Measurements from ENCODE around the gene SLX4IP. TPM values are rescaled to one million over a fixed set of nuclear protein-coding genes. Genes with fewer than 3 reads are reported as not detected.

The SLX4IP gene
- total and polyA plus RNA-seq, 2 of the 13 experiments (the other 11 are each of a cell fraction or from before 2014, with no cell fraction given) = 3.6 to 7.3 TPM

DNA sequence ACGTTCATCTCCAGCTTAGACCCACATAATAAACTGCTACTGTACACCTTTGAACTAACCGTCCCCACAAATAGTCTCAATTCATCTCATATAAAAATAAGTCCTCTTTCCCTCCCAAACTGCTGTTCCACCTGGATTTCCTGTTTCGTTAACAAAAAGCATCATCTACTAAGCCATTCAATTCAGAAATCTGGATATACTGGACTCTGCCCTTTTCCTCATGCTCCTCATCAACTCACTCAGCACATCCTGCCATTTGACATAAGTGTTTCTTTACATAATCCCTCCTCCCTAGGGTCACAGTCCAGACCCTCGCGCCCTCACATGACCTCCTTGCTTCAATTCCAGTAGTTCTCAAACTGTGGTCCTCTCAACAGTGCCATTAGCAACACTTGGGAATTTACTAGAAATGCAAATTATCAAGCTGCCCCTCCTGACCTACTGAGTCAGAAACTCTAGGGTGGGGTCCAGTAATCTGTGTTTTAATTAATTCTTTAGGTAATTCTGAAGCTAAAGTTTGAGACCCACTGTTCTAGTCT lies 5.6 kb upstream of the SLX4IP start (continued):
- TF ChIP-seq ZFX (CRISPR knock-in tag; IDR thresholded peaks at IDR 0.05; ENCODE audit: low read depth) (no peak), ELF3 (CRISPR knock-in tag; IDR thresholded peaks at IDR 0.05) (peak; percentile 59; the same call in 1 of the 2 replicates), HHEX (CRISPR knock-in tag; IDR thresholded peaks at IDR 0.05) (no peak), CBX2 (IDR thresholded peaks at IDR 0.05; ENCODE audit: low read depth, low read length) (no peak), CBX2 (CRISPR knock-in tag; IDR thresholded peaks at IDR 0.05; ENCODE audit: low read depth) (no peak), ZNF720 (CRISPR knock-in tag; IDR thresholded peaks at IDR 0.05) (no peak), SAP130 (CRISPR knock-in tag; IDR thresholded peaks at IDR 0.05; ENCODE audit: low read depth) (peak; percentile 83), ZNF382 (CRISPR knock-in tag; IDR thresholded peaks at IDR 0.05; ENCODE audit: borderline replicate concordance) (no peak), CHD4 (IDR thresholded peaks at IDR 0.05; ENCODE audit: borderline replicate concordance, low read length) (0 out of 2 replicates have a peak, but pooled peaks have one; percentile 73), MBNL3 (CRISPR knock-in tag; conservative IDR thresholded peaks at IDR 0.05) (no peak), SETDB1 (CRISPR knock-in tag; IDR thresholded peaks at IDR 0.05; ENCODE audit: borderline replicate concordance) (0 out of 2 replicates have a peak, but pooled peaks have one; percentile 14), SP4 (CRISPR knock-in tag; IDR thresholded peaks at IDR 0.05) (no peak), TMF1 (CRISPR knock-in tag; IDR thresholded peaks at IDR 0.05; ENCODE audit: low read depth) (no peak), ZMYM3 (CRISPR knock-in tag; IDR thresholded peaks at IDR 0.05) (0 out of 2 replicates have a peak, but pooled peaks have one; percentile 56), HMGA1 (CRISPR knock-in tag; conservative IDR thresholded peaks at IDR 0.05) (no peak)
- TF ChIP-seq, protein P1, sequence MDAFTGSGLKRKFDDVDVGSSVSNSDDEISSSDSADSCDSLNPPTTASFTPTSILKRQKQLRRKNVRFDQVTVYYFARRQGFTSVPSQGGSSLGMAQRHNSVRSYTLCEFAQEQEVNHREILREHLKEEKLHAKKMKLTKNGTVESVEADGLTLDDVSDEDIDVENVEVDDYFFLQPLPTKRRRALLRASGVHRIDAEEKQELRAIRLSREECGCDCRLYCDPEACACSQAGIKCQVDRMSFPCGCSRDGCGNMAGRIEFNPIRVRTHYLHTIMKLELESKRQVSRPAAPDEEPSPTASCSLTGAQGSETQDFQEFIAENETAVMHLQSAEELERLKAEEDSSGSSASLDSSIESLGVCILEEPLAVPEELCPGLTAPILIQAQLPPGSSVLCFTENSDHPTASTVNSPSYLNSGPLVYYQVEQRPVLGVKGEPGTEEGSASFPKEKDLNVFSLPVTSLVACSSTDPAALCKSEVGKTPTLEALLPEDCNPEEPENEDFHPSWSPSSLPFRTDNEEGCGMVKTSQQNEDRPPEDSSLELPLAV (CRISPR knock-in tag; conservative IDR thresholded peaks at IDR 0.05; ENCODE audit: low read depth) = no peak
- TF ChIP-seq, protein P2, sequence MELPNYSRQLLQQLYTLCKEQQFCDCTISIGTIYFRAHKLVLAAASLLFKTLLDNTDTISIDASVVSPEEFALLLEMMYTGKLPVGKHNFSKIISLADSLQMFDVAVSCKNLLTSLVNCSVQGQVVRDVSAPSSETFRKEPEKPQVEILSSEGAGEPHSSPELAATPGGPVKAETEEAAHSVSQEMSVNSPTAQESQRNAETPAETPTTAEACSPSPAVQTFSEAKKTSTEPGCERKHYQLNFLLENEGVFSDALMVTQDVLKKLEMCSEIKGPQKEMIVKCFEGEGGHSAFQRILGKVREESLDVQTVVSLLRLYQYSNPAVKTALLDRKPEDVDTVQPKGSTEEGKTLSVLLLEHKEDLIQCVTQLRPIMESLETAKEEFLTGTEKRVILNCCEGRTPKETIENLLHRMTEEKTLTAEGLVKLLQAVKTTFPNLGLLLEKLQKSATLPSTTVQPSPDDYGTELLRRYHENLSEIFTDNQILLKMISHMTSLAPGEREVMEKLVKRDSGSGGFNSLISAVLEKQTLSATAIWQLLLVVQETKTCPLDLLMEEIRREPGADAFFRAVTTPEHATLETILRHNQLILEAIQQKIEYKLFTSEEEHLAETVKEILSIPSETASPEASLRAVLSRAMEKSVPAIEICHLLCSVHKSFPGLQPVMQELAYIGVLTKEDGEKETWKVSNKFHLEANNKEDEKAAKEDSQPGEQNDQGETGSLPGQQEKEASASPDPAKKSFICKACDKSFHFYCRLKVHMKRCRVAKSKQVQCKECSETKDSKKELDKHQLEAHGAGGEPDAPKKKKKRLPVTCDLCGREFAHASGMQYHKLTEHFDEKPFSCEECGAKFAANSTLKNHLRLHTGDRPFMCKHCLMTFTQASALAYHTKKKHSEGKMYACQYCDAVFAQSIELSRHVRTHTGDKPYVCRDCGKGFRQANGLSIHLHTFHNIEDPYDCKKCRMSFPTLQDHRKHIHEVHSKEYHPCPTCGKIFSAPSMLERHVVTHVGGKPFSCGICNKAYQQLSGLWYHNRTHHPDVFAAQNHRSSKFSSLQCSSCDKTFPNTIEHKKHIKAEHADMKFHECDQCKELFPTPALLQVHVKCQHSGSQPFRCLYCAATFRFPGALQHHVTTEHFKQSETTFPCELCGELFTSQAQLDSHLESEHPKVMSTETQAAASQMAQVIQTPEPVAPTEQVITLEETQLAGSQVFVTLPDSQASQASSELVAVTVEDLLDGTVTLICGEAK (IDR thresholded peaks at IDR 0.05) = no peak
- TF ChIP-seq, protein P2 (CRISPR knock-in tag; IDR thresholded peaks at IDR 0.05) = no peak
- TF ChIP-seq, protein P3, sequence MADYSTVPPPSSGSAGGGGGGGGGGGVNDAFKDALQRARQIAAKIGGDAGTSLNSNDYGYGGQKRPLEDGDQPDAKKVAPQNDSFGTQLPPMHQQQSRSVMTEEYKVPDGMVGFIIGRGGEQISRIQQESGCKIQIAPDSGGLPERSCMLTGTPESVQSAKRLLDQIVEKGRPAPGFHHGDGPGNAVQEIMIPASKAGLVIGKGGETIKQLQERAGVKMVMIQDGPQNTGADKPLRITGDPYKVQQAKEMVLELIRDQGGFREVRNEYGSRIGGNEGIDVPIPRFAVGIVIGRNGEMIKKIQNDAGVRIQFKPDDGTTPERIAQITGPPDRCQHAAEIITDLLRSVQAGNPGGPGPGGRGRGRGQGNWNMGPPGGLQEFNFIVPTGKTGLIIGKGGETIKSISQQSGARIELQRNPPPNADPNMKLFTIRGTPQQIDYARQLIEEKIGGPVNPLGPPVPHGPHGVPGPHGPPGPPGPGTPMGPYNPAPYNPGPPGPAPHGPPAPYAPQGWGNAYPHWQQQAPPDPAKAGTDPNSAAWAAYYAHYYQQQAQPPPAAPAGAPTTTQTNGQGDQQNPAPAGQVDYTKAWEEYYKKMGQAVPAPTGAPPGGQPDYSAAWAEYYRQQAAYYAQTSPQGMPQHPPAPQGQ (CRISPR knock-in tag; IDR thresholded peaks at IDR 0.05; ENCODE audit: borderline replicate concordance) = no peak
